Endothelial cell (in vitro differentiated cells): ENCODE data around the gene RAB34. TPM values are rescaled to one million over a fixed set of nuclear protein-coding genes. Genes with fewer than 3 reads are reported as not detected.
"Not testable (repeated sequence)": the region's sequence is repeated elsewhere in the genome, so short reads cannot be mapped to it uniquely, and the experiment has no call there.

ENCODE experiments used
- DNase-seq: peaks from one replicate; pipeline ENCODE4 v3.0.0; 2021; ENCODE audit warnings: low spot score
- H3K27ac Mint-ChIP-seq: one replicate; pipeline ENCODE4 v1.8.0; 2021; ENCODE audit warnings: mixed read lengths, inconsistent platforms; ENCODE audit not compliant: unreplicated experiment
- H3K27me3 Mint-ChIP-seq: one replicate; pipeline ENCODE4 v1.8.0; 2021; ENCODE audit warnings: mild to moderate bottlenecking, moderate library complexity, mixed read lengths, inconsistent platforms; ENCODE audit not compliant: unreplicated experiment
- H3K36me3 Mint-ChIP-seq: one replicate; pipeline ENCODE4 v1.8.0; 2021; ENCODE audit warnings: mild to moderate bottlenecking, low read depth, mixed read lengths, inconsistent platforms; ENCODE audit not compliant: unreplicated experiment
- H3K4me1 Mint-ChIP-seq: one replicate; pipeline ENCODE4 v1.8.0; 2021; ENCODE audit warnings: mild to moderate bottlenecking, mixed read lengths, inconsistent platforms; ENCODE audit not compliant: unreplicated experiment
- H3K4me3 Mint-ChIP-seq: one replicate; pipeline ENCODE4 v1.8.0; 2021; ENCODE audit warnings: mild to moderate bottlenecking, mixed read lengths, inconsistent platforms; ENCODE audit not compliant: unreplicated experiment
- H3K9me3 Mint-ChIP-seq: one replicate; pipeline ENCODE4 v1.8.0; 2021; ENCODE audit warnings: mixed read lengths, inconsistent platforms; ENCODE audit not compliant: unreplicated experiment
- CTCF ChIP-seq: fragments of 200-600 bp; sonication (generic); IDR thresholded peaks from one replicate; pipeline ENCODE4 v1.5.0; 2021; ENCODE audit warnings: antibody characterized with exemption; ENCODE audit not compliant: unreplicated experiment
- total RNA-seq: library from RNA; stranded (reverse); fragmentation: NEBNext Ultra II Directional; extraction: Animal tissue kit (Norgen Biotek cat#: 25700); gene quantifications from one replicate; pipeline ENCODE4 v1.2.1, GENCODE V29; 2021; ENCODE audit not compliant: unreplicated experiment

RAB34 gene
- total RNA-seq, 1 donor from 2014 or later, result 72.0 TPM

DNA sequence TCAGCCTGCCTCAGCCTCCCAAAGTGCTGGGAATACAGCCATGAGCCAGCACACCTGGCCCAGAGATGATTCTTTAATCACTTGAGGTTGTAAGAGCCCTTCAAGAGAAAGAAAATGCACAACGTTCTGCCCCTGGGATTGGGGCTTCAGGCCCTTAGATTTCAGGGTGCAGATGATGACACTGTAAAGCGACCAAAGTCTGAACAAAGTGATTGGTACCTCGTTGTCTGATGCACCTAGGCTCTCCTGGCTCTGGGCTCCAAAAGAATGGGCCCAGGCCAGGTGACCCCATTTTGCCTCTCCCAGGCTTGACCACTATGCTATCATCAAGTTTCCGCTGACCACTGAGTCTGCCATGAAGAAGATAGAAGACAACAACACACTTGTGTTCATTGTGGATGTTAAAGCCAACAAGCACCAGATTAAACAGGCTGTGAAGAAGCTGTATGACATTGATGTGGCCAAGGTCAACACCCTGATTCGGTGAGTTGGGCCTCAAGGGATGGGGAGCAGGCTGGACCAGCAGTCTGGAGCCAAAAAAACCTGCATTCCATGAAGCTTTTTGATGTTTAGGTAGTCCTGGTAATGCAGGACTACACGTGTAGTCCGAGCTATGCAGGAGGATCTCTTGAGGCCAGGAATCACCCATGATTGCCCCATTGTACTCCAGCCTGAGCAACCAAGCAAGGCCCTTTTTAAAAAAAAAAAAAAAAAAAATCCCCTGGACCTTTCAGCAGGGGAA, 4.9 kb upstream of the RAB34 start:
- TF ChIP-seq CTCF, result no peak
- H3K27ac Mint-ChIP-seq, result no peak overlapping the region
- H3K4me3 Mint-ChIP-seq, result no peak overlapping the region
- H3K9me3 Mint-ChIP-seq, result no peaks in the 10 kb centered on the region
- DNase-seq, result no peak
- peaks cover 50% of the 10 kb centered on the region for H3K4me1 Mint-ChIP-seq
- H3K36me3 Mint-ChIP-seq, result peaks cover 46% of the 10 kb centered on the region
- H3K27me3 Mint-ChIP-seq, result peaks cover 33% of the 10 kb centered on the region

DNA sequence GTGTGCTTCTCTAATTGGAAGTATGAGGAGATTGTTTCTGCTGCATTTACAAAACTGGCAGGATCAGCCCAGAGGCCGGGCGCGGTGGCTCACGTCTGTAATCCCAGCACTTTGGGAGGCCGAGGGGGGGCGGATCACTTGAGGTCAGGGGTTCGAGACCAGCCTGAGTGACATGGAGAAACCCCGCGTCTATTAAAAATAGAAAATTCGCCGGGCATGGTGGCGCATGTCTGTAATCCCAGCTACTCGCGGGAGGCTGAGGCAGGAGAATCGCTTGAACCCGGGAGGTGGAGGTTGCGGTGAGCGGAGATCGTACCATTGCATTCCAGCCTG, 3.3 kb upstream of the RAB34 start:
- not testable (repeated sequence) for H3K9me3 Mint-ChIP-seq, DNase-seq
- peaks cover 50% of the 10 kb centered on the region for H3K4me1 Mint-ChIP-seq
- peak overlapping the region; percentile 91 for H3K27ac Mint-ChIP-seq
- peaks cover 25% of the 10 kb centered on the region for H3K27me3 Mint-ChIP-seq
- peaks cover 46% of the 10 kb centered on the region for H3K36me3 Mint-ChIP-seq
- peak overlapping the region; percentile 98 for H3K4me3 Mint-ChIP-seq

- H3K4me1 Mint-ChIP-seq, result peaks cover 48% of the 10 kb centered on the region
- H3K9me3 Mint-ChIP-seq, result no peaks in the 10 kb centered on the region
- H3K27ac Mint-ChIP-seq, result peak overlapping the region; percentile 91
- peak overlapping the region; percentile 98 for H3K4me3 Mint-ChIP-seq
- peak; percentile 14 for TF ChIP-seq CTCF
- no peak for DNase-seq
- peaks cover 46% of the 10 kb centered on the region for H3K36me3 Mint-ChIP-seq
- peaks cover 24% of the 10 kb centered on the region for H3K27me3 Mint-ChIP-seq
These were observed 2.8 kb upstream of the RAB34 start for GRCh38 chr17:28720247-28720996.

GRCh38 chr17:28719021-28719433, 1.4 kb upstream of the RAB34 start:
- no peaks in the 10 kb centered on the region for H3K9me3 Mint-ChIP-seq
- peaks cover 39% of the 10 kb centered on the region for H3K36me3 Mint-ChIP-seq
- H3K4me3 Mint-ChIP-seq, result peak overlapping the region; percentile 98
- TF ChIP-seq CTCF, result no peak
- peak; percentile 20 for DNase-seq
- H3K27ac Mint-ChIP-seq, result peak overlapping the region; percentile 91
- H3K4me1 Mint-ChIP-seq, result peaks cover 35% of the 10 kb centered on the region
- H3K27me3 Mint-ChIP-seq, result peaks cover 24% of the 10 kb centered on the region

GRCh38 chr17:28718333-28719020, 809 bp upstream of the RAB34 start:
- Mint-ChIP-seq H3K9me3 (no peaks in the 10 kb centered on the region), H3K4me3 (peak overlapping the region; percentile 85), H3K36me3 (peaks cover 40% of the 10 kb centered on the region), H3K27me3 (peaks cover 24% of the 10 kb centered on the region), H3K27ac (peak overlapping the region; percentile 76), H3K4me1 (peaks cover 33% of the 10 kb centered on the region)
- TF ChIP-seq CTCF, result no peak
- no peak for DNase-seq
